ENCODE measurements around the gene STIM1.

The STIM1 gene

GRCh38 chr11:3856856-3857553, 1.5 kb downstream of the STIM1 start:
- ATAC-seq = no peak

GRCh38 chr11:3857628-3858027, 2.2 kb downstream of the STIM1 start:
- ATAC-seq = no peak

GRCh38 chr11:3859373-3859881, 4.0 kb downstream of the STIM1 start:
- ATAC-seq = no peak

GRCh38 chr11:3860375-3860774, 4.9 kb downstream of the STIM1 start:
- ATAC-seq = peak; percentile 52 to 67

DNA sequence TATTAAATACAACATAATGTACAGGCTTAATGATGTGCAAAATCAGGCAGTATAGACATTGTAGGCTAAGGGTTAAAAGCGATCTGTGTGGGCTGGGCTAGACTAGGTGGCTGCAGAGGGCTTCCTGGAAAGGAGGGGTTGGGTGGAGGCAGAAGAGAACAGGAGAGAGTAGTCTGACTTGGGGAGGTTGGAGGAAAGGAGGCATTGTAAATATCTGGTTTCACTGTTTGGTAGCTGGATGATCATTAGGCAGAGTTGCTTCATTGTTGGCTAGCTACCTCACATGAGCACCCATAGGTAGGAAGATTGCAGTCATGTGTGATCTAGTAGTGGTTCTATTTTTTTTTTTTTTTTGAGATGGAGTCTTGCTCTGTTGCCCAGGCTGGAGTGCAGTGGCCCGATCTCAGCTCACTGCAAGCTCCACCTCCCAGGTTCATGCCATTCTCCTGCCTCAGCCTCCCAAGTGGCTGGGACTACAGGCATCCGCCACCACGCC, 5.5 kb downstream of the STIM1 start:
- peak; percentile 50 to 61 for ATAC-seq

GRCh38 chr11:3861683-3862082, 6.2 kb downstream of the STIM1 start:
- ATAC-seq = no peak

DNA sequence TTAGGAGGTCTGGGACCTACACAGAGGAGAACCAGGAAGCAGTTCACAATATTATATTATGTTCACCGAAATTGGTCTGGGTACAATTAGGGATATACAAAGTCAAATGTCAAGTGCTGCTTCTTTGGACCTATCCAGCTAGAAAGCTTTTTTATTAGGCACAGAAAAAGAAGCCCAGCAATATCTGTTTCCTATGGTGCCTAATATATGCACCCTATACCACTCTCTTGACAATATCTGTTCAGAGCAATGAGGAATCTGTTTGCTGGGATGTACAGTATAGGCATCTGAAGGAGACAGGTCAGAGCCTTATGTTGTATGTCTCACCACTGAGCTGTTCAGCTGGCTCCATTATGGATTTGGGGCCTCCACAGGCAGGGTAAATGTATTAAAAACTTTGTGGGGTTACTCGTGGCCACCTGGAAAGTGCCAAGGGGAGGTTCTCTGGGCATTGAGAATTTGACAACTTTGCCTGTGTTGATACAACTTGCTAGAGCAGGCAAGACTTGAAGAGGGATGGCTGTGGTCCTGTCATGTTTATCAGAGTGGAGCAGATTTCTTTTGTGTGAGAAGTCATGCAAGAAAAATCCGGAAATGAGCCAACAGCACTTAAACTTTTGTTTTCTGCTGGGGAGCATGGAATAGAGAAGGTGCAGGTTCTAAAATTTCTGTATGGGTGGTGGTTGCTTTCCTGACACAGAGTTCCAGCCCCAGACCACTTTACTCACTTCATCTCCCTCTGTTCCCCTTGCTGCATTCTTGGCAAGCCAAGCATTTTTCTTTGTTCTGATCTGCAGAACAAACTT, 10.1 kb downstream of the STIM1 start:
- ATAC-seq = no peak

DNA sequence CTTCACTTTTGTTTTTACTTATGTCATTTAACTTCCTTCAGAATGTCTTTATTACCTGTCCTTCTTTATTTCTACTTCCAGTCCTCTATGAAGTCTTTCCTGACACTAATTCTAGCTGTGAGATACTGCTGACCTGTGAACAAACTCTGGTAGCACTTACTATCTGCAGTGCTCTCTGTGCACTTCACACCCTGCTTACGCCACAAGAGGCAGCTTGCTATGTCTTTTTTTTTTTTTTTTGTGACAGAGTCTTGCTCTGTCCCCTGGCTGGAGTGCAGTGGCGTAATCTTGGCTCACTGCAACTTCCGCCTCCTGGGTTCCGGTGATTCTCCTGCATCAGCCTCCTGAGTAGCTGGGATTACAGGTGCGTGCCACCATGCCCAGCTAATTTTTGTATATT, 10.7 kb downstream of the STIM1 start:
- ATAC-seq = no peak

DNA sequence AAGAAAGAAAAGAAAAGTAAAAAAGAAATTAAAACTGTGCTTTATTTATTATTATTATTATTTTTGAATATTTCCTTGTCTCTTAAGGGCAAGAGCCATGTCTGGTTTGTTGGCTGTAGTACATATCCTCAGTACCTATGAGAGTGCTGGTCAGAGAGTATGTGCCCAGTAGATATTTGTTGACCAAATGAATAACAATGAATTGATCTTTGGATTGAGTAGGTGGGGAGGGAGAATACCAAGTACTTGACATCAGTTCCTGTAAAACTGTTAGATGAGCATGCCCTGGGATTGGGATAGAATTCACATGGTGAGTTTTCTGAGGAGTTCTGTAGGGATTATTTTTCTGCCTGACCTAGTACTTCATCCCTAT, 11.4 kb downstream of the STIM1 start:
- ATAC-seq = no peak

- ATAC-seq = peak; percentile 26 to 36
These were observed 12.0 kb downstream of the STIM1 start for GRCh38 chr11:3867209-3868091.

DNA sequence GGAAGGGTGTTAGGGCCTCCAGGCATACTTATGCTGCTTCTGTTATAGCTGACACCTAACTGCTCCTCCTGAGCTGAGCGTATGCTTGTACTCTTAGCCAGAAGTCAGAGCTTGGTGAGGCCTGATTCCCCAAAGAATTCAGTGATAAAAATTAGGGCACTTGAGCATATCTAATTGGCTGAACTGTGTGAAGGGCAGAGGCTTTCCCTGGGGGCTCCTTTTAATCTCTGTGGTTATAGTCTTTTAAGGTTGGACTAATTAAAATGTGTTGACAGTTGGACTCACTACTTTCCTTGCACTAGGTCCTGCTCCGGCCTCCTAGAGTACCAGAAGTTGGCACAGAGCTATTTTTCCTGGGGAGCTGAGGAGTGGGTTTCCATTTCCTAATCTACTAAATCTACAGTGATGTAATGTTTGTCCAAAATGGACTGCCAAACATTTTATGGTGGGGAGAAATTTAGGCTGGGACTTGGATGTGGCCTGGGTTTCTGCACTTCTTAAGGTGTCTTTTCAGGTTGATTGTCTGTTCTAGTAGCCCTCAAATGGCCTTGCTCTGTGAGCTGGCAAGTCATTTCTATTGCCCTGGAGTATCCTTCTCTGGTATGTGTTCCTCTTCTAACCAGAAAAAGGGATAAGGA, 18.4 kb downstream of the STIM1 start:
- ATAC-seq = no peak

- no peak for ATAC-seq
These were observed 21.1 kb downstream of the STIM1 start for GRCh38 chr11:3876613-3877012.

DNA sequence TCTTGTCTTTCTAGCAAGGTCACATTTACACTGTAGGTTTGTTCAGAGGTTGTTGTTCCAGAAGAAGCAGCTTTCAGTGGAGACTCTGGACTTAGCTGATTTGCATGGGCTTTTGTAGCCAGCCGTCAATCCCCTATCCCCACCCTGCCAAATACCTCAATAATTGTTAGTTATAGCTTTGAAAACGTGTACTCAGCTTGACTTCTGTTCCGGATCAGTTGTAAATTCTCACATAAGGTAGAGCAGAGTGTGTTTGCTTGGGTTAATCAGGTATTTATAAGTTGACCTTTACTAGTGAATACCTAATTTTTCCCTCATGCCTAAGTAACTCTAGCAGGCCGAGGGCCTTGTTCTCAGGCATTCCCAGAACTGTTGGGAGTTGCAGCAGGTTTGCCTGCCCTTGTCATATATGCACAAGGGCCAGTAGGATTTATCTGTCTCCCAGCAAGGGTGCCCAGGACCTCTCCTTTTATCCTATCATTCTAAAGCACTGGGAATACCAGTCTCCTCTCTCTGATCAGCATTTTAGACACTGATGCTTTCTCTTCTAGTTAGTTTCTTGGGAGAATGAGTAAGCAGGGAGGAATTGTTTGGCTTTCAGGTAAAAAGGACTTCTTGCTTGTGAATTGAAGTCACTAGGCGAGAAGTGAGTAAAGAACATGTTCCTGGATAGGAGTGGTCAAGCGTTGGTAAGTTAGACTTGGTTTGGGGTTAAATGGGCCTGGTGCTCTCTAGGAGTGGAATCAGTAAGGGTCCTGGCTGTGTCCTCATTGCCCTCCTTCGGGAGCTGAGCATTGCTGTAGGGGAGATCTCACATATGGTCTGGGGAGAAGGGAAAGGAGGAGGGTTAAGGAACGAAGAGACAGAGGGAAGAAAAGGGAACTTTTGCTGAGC, 22.1 kb downstream of the STIM1 start:
- no peak for ATAC-seq

GRCh38 chr11:3878258-3878584, 22.8 kb downstream of the STIM1 start:
- no peak for ATAC-seq

GRCh38 chr11:3879216-3879966, 23.9 kb downstream of the STIM1 start:
- peak; percentile 87 to 92 for ATAC-seq

DNA sequence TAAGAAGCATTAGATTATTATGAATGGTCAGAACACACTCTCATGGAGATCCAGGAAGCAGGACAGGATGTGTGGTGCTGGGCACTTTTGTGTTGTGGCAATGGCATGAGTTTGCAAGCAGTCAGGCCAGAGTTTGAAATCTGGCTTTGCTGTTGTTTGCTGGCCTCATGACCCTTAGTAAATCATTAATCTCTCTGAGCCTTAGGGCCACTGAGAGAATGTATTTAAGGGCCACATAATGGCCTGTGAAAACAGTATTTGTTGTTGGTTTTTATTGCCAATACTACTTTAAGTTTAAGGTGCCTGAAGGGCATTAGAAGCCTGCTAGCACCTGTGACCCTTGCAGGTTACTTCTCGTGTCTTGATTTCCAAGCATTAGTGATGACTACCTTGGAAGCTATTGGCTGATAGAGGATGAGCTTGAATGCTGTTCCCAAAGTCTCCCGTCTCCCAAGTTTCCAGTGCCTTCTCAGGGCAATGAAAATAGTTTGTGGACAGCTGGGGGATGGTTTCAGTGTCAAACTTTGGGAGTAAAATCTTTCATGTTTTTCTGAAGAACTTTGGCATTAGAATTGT, 24.6 kb downstream of the STIM1 start:
- no peak for ATAC-seq

- ATAC-seq = no peak
These were observed 25.3 kb downstream of the STIM1 start for GRCh38 chr11:3880724-3881123.

DNA sequence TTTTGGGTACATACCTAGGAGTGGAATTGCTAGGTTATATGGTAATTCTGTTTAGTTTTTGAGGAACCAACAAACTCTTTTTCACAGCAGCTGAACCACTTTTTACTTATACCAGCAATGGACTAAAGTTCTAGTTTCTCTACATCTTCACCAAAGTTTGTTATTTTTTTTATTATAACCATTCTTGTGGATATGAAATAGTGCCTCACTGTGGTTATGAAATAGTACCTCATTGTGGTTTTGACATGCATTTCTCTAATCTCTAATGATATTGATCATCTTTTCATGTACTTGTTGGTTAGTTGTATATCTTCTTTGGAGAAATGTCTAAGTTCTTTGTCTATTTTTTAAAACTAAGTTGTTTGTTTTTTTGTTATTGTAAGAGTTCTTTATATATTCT, 27.2 kb downstream of the STIM1 start:
- ATAC-seq = no peak

DNA sequence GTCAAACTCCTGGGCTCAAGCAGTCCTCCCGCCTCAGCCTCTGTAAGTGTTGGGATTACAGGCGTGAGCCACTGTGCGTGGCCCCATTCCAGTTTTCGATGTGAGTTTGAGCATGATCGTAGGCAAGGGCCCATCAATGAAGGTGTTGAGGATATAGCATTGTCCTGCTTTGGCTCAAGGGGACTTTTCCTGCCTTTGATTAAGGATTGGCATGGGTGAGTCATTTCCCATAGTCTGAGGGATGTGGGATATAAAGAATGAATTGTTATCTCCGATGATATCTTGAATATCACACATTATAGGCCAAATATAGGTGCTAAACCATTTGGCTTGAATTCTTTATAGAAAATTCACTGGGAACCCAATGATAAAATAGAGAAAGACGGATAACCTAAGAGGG, 30.4 kb downstream of the STIM1 start:
- no peak for ATAC-seq

GRCh38 chr11:3886985-3887384, 31.5 kb downstream of the STIM1 start:
- ATAC-seq = no peak
